Bone marrow (tissue), 2 donors: ENCODE data around the gene SLC18B1.
"Not testable (repeated sequence)": the region's sequence is repeated elsewhere in the genome, so short reads cannot be mapped to it uniquely, and the experiment has no call there.

Source experiments
- DNase-seq, 2 donors: peaks; one replicate each; lab custom pipeline; 2025; lab: John Stamatoyannopoulos, UW

Gene SLC18B1

DNA sequence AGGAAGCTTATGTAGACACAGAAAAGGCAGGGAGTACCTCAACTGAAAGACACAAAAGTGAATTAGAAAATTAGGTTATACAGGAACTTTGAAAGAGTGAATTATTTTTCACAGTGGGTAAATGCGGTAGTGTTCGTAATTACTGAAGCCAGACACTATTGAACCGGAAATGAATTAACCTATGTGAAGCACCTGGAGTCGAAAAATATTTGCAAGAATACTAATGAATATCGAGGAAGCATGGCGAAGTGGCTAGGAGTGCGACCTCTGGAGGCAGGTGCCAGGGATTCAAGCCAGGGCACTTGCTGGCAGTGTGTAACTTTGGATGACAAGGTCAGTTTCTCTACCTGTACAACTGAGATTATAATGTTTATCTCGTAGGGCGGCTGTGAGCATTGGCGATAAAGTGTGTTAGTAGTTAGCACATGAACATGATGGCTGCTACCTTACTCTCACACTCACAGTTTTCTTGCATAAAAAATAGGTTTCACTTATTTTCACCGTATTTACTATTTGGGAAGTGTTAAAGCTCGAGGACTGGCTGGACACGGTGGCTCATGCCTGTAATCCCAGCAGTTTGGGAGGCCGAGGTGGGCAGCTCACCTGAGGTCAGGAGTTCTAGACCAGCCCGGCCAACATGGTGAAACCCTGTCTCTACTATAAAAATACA lies 567 bp upstream of the SLC18B1 start:
- peak in 1 of 2 donors; percentile 29 for DNase-seq

DNA sequence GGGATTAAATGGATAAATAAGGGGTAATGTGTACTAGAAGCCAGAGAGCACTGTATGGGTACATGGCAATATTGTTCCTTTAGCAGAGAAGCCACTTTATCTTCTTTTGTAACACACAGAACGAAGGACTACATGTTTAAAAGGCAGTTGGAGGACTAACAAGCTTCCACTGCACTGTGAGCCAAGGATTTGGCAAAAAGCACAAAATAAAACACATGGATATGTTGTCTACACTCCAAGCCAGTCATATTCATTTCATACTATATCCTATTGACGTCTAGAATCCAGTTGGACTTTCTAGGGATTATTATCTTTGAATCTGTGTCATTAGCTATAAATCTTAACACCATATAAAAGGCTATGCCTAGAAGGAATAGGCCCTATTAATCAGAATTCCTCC lies 3.0 kb downstream of the SLC18B1 start:
- DNase-seq = no peak

DNA sequence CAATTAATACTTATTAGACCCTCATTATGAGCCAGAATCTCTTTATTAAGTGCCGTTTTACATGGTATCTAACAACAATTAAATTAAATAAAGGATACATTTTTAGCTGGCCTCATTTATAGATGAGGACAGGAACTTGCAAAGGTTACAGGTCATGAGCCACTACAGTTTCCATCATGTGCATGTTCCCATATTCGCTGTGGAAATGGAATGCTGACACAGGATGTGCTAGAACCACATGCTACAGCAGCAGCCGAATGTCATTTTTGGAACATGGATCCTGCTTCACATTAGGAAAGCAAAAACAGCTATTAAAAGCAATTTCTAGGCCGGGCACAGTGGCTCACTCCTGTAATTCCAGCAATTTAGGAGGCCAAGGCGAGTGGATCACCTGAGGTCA lies 5.9 kb downstream of the SLC18B1 start:
- no peak for DNase-seq

DNA sequence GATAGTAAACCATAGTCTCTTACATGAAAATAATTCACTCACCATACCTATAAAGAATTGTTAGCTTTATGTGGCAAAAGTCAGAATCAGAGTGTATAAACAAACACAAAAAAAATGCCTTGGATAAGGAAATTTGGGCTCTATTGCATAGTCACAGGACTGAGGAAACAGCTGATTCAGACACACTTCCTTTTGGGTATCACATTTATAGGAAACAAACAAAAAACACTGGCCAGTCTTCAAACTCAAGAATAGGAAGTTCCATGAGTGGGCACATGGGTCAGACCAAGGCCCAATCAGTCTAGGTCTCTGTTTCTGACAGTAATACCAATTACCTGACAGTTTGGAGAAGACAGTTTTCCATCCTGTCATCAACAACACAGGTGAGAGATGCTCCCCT lies 8.0 kb downstream of the SLC18B1 start:
- DNase-seq = no peak

DNA sequence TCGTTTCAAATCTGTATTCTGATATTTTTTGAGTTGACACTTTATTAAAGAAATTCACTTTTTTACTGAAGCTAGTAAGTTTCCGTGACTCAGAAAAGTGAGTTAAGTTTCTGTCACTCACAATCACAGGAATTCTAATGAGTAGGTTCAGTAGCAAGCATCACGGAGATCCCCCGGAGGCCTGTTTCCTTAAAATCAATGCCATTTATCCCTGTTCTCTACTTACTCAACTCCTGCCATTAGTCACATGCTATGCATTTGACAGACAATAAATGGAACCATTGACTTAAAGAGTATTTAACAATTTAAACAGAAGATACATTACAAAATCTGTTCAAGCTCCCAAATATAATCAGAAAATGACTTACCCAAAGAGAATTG lies 9.1 kb downstream of the SLC18B1 start:
- no peak for DNase-seq

DNA sequence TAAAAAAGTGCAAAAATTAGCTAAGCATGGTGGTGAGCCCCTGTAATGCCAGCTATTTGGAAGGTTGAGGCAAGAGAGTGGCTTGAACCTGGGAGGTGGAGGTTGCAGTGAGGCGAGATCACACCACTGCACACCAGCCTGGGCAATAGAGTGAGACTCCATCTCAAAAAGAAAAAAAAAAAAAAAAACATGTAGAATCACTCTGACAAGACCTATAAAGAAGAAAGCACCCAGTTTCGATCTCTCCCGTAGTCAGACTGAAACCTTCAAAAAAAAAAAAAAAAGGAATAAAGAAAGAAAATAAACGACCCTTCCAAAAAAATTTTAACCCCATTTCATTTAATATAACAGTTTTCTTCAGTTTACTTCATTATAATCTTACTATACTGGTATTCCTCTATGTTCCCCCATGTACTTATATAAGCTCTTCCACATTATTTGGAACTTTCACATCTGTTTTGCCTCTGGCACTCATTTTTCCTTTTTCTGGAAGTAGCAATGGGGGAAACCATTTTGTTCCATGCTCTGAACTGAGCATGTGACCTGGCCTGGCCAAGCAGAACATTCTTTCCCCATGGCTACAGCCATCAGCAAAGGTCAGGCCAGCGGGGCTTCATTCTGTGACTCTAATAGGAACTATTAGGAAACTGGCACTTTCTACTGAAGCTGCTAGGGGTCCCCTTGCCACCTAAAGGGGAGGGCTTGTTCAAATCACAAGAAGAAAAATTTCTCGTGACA lies 9.6 kb downstream of the SLC18B1 start:
- DNase-seq = no peak

DNA sequence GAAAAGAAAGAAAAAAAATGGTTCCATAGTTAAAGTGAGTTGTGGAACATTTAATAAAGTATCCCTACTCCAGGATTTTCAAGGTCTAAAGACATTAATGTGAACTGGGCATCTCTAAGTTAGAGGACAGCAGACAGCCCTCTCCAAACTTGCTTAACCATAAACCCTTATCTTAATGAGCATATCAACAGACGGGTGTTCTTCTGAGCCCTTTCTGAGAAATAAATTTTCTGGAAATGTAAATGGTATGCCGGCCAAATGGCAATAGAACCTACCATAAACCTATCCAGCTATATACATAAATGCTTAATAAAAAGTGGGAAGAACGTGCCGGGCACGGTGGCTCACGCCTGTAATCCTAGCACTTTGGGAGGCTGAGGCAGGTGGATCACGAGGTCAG lies 12.5 kb downstream of the SLC18B1 start:
- DNase-seq = no peak

DNA sequence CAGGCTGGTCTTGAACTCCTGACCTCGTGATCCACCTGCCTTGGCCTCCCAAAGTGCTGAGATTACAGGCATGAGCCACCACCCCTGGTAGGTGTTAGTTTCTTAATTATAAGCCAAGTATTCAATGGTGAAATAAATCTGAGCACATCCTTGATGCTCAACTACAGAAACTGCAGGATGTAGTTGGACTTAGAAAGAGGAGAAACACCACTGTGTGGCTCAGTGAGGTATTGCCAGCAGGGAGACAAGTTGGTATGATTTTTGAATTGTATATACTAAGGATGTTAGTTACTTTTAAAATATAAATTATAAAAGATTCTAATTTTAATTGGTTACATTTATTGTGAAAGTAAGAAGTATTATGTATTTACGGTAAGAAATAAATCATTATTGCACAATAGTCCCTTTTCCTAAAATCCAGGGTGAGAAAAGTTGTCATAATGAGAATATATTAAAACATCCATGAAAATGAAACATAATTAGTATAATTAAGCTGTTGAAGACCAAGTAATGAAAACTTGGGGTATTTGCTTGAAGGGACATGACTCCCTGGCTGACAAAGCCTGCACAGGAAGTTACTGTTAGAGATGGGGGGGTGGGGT lies 17.6 kb downstream of the SLC18B1 start:
- DNase-seq = no peak

DNA sequence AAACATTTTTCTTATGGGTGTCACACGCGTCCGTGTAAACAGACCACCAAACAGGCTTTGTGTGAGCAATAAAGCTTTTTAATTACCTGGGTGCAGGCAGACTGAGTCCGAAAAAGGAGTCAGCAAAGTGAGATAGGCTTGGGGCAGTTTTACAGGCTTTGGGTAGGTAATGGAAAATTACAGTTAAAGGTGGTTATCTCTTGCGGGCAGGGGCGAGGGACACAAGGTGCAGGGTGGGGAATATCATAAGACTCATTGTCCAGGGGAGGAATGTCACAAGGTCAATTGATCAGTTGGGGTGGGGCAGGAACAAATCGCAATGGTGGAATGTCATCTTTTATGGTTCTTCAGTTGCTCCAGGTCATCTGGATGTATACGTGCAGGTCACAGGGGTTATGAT lies 20.6 kb downstream of the SLC18B1 start:
- not testable (repeated sequence) for DNase-seq

DNA sequence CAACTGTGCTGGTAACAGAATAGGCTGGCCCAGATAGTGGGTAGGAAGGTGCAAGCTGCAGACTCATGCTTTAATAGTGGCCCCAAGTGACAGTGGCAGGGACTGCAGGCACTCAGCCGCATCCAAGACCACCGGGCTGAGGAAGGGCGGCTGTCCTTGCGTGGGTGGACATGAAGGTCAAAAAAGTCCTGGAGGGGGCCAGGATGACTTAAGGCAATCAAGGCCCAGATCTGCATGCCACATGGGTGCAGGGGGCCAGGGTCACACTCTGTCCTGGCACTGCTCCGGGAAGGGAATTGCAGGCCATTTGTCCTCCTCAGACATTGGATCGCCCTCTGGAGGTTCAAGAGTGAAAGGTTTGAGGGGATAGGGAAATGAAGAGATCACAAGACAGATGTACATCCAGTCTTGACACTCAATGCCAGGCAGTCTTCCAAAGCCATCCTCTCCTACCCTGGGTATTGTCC lies 30.4 kb downstream of the SLC18B1 start:
- DNase-seq = peak; percentile 54 to 60

DNA sequence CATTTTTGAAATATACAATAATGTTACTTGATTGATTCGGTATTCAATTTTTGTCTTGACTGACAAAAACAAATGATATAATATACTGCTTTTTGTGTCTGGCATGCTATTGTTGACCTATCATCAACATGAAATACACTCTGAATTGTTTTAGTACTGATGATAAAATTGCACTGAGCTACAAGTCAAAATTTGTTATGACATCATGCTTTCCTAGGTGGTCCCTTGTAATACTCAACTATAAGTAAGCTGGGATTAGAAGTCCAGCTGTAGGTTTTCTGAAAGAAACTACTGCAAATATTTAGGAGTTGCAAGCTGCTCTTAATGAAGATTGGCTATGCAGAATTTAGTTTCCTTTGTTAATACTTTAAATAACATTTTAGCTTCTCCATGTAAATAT lies 32.9 kb downstream of the SLC18B1 start:
- DNase-seq = no peak

DNA sequence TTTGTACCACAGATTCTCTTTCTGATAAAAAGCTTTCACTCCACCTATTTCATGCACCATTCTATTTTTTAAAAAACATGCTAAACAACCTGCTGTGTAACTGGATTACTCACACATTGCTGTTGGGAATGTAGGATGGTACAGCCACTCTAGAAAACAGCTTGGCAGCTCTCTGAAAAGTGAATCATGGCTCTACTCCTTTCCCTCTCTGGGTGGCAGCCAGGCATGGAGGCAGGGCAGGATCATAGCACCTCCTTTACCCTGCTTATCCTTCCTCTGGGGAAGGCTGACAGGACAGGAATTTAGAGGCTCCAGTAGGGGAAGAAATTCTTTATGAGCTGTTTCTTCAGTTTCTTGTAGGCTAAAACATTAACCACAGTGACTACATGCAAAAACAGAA lies 34.1 kb downstream of the SLC18B1 start:
- no peak for DNase-seq

DNA sequence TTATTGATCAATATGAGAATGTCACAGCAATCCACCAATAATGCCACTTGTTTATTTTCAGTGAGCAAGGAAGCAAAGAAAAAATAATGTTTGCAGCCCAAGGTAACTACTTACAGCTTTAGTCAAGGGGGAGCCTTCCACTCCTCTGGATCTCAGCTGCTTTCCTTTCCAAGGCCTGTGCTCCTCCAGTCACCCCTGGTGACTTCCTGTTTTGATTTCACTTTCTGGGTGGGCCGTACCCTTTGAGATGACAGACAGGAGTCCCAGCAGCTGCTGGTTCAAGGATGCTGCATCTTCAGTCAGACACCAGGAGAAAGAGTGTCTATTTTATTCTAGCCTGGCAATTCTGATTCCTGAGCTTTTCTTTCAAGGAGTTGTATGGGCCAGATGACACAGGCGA lies 35.2 kb downstream of the SLC18B1 start:
- peak in 1 of 2 donors; percentile 25 for DNase-seq

DNA sequence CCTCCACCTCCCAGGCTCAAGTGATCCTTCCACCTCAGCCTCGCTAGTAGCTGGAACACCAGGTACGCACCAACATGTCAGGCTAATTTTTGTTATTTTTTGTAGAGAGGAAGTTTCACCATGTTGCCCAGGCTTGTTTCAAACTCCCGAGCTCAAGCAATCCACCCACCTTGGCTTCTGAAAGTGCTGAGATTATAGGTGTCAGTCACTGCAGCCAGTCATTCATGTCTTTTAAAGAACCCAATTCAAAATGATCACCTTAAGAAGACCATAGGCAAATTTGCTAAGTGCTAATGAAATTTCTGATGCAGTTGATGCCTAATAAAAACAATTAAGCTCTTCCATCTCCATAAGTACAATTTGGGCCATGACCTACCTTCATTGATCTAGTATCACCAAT lies 38.2 kb downstream of the SLC18B1 start:
- DNase-seq = no peak

DNA sequence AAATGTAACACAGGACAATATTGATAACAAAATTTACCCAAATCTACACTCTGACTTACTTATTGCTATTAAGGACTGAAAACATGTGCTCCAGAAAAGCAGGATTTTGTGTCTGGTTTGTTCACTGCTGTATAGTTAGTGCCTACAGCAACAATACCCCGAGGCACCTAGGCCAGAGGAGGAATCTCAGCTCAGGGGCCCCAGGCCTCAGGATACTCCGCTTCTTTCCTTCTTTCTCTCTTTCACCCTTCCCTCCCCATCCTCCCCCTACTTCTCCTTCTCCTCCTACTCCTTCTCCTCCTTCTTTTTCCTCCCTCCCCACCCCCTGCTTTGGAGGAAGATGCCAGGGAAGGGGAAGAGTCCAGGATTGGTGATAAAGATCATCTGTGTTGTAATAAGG lies 39.7 kb downstream of the SLC18B1 start:
- DNase-seq = no peak

DNA sequence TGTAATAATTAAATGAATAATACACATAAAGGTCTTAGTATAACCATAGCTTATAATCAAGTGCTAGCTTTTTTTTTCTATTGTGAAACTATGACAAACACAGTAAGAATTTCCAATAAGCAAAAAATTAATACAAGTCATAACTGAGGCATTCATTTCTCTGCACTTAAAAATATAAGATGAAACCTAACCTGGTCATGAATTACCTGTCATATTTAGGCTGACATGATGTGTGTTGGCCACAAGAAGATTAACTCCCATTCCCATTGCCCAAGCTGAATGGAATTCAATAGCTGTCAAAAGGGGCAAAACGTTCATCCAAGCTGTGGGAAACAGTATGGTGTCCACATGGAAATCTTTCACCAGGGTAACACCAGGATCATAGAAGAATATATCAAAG lies 46.2 kb downstream of the SLC18B1 start:
- no peak for DNase-seq

DNA sequence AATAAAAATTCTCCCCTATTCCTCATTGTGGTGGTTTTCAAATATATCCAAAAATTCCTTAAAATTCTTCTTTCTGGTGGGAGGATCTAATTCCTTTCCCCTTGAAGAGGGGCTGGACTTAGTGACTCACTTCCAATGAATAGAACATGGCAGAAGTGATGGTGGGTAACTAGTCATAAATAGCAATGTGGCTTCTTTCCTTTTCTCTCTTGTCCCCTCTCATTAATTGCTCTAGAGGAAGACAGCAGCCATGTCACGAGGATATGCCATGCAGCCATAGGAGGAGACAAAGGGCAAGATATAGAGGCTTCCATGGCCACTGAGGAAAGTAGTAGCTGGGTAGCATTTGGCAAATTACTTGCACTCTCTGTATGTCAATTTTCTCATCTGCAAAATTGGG lies 46.6 kb downstream of the SLC18B1 start:
- DNase-seq = no peak

DNA sequence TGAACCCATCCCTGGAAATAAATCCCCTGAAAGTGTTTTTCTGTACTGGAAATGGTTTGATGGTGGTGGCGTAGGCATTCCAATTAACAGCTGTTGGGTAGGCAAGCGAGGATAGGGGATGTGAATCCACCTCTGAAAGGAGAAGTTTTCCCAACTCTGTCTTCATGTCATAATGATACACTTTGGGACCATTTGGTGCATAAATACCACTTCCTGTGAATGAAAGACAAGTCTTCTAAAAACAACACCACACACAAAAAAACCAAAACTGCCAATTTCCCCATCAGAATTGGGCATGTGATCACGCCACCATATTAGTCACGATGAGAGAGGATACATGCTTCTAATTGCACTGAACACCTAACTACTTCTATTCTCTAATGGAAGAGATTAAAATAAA lies 47.1 kb downstream of the SLC18B1 start:
- no peak for DNase-seq

DNA sequence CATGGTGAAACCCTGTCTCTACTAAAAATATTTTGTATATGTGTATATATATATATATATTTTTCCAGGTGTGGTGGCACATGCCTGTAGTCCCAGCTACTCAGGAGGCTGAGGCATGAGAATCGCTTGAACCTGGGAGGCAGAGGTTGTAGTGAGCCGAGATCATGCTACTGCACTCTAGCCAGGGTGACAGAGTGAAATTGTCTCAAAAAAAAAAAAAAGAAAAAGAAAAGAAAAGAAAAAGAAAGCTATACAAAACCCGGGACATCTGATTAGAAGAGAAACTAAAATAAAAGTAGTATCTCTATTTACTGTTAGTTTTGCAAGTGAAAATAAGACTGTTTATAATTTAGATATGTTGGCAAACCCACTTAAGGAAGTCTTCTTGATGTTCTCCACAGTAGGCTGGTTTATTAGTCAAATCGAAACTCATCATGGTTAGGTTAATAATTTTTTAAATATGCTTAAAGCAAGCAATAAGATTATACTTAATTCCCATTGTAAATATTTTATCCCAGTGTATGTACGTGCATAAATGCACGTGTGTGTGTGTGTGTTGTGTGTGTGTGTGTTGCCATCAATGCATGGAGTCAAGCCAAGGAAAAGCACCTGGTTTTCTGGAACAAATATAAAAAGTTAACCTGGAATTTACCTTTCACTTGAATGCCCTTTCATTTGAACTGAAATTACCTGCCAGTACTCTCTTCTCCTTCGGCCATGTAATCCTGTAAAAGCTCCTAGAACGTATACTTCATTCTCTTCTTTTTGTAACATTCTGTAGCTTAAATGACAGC lies 47.8 kb downstream of the SLC18B1 start:
- no peak for DNase-seq

DNA sequence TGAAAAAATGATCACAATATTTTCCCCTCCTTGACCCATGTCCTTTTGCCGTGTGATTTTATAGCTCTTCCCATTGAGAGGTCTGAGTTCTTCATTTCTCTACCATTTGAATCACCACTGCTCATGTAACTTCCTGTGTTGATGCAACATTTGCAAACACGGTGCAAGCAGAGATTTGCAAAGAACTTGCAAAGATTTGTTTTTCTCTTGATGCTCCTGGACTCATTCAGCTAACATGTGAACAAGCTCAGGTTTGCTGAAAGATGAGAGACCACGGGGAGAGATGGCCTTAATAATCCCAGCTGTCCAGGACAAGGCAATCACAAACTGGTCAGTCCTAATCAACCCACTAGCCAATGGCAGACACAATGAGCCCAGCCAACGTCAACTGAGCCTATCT lies 49.3 kb downstream of the SLC18B1 start:
- DNase-seq = no peak

DNA sequence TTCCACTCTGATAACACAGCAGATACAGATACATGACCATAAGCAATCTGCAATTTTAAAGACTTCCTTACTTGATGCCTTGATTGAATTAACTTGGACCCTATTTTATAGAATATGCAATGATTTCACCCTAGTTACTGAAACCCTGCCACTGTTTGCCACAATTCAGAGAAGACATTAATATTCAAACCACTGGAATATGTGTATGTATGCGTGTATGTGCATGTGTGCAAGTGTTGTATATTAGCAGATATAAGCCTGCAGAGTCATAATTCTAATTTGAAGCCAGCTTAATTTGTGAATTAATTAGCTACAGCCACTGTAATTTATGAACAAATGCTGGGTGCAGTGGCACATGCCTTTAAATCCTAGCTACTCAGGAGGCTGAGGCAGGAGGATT lies 50.0 kb downstream of the SLC18B1 start:
- DNase-seq = no peak

DNA sequence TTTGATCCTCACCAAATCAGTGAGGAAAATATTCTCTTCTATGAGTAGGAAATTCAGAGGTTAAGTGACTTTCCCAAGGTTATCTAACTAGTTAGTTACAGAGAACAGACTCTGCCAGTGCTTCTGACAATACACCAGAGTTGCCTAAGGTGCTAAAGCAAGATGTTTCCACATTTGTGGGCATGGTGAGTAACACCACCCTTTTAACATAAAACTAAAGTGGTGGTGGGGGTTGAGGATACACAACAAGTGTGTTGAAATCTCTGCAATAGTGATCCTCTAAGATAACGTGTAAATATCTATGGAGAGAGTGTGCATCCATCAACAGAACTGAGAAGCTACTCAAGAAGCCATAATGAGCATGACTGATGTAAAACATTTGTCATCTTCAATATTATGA lies 52.4 kb downstream of the SLC18B1 start:
- no peak for DNase-seq

DNA sequence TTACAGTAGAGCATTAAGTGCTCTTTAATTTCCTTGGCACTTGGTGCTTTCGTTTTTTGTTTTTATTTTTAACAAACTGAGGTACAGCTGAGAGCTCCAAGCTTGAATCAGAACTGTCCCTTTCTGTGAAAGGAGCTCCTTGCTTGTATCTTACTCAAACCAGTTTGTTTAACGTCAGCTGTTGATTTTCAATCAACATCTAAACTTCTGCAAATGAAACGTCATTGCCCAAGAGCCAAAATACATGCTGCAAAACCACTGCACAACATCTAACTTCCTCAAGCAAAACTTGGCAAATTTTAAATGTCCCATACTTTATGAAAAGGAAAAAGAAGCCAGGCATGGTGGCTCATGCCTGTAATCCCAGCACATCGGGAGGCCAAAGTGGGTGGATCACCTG lies 55.9 kb downstream of the SLC18B1 start:
- no peak for DNase-seq
